Calu3 (cell line): ENCODE measurements around the gene GTPBP3. TPM values are rescaled to one million over a fixed set of nuclear protein-coding genes. Genes with fewer than 3 reads are reported as not detected.

Experiments
- BruUV-seq: library from RNA; stranded (reverse); fragments of 400-500 nt; replicated peaks from 2 replicates; lab custom pipeline; 2021; lab: Mats Ljungman, UMichigan
- CTCF ChIA-PET: fragments of 300-600 bp; sonication (Branson Sonifier 250); formaldehyde crosslinking; loops from one replicate; lab custom pipeline; 2022; ENCODE audit warnings: antibody characterized with exemption; lab: Charles Lee
- DNase-seq: peaks from one replicate; pipeline ENCODE4 v3.0.0; 2022
- H3K27ac Mint-ChIP-seq: one replicate; pipeline ENCODE4 v1.8.0; 2022; ENCODE audit warnings: mixed read lengths; ENCODE audit not compliant: unreplicated experiment
- H3K27me3 Mint-ChIP-seq: one replicate; pipeline ENCODE4 v1.8.0; 2022; ENCODE audit warnings: mixed read lengths; ENCODE audit not compliant: unreplicated experiment
- H3K36me3 Mint-ChIP-seq: one replicate; pipeline ENCODE4 v1.8.0; 2022; ENCODE audit warnings: mild to moderate bottlenecking, moderate library complexity, mixed read lengths; ENCODE audit not compliant: insufficient read depth, unreplicated experiment
- H3K4me1 Mint-ChIP-seq: one replicate; pipeline ENCODE4 v1.8.0; 2022; ENCODE audit warnings: mild to moderate bottlenecking, low read depth, mixed read lengths; ENCODE audit not compliant: unreplicated experiment
- H3K4me3 Mint-ChIP-seq: one replicate; pipeline ENCODE4 v1.8.0; 2022; ENCODE audit warnings: mild to moderate bottlenecking, low read depth, moderate library complexity, mixed read lengths; ENCODE audit not compliant: unreplicated experiment
- H3K9me3 Mint-ChIP-seq: one replicate; pipeline ENCODE4 v1.8.0; 2022; ENCODE audit warnings: low read depth, mixed read lengths; ENCODE audit not compliant: unreplicated experiment
- CTCF ChIP-seq: fragments of 200-600 bp; IDR thresholded peaks from one replicate; pipeline ENCODE4 v1.8.0; 2022; ENCODE audit warnings: antibody characterized with exemption; ENCODE audit not compliant: unreplicated experiment
- intact Hi-C: fragments of 100-400 bp; cut with micrococcal nuclease; formaldehyde crosslinking; loops from one replicate; pipeline ENCODE4 v1.10.0; 2022; ENCODE audit not compliant: unreplicated experiment
- total RNA-seq: library from RNA; stranded (reverse); gene quantifications from 2 replicates; pipeline ENCODE4 v1.2.3, GENCODE V29; 2022

GTPBP3 gene
- total RNA-seq, 1 experiment from 2014 or later = 40.9 TPM

GRCh38 chr19:17300992-17301619 is 36.2 kb upstream of the GTPBP3 start:
- DNase-seq = no peak
- no peak overlapping the region for H3K27ac Mint-ChIP-seq
- peaks cover 24% of the 10 kb centered on the region for H3K36me3 Mint-ChIP-seq
- CTCF ChIA-PET = no interaction called here
- BruUV-seq = no TSS peak
- no peaks in the 10 kb centered on the region for H3K27me3 Mint-ChIP-seq
- peaks cover 9% of the 10 kb centered on the region for H3K4me1 Mint-ChIP-seq
- no peaks in the 10 kb centered on the region for H3K9me3 Mint-ChIP-seq
- H3K4me3 Mint-ChIP-seq = no peak overlapping the region
- intact Hi-C loops = no loop called here
- TF ChIP-seq CTCF = no peak

- CTCF ChIA-PET = interaction anchor here (0.6 kb wide), 1 partner anchor 20 kb away, joined by 3 read pairs; no protein-coding TSS in a partner anchor
- Mint-ChIP-seq H3K4me3 (peak overlapping the region; percentile 58), H3K4me1 (peaks cover 11% of the 10 kb centered on the region), H3K27ac (no peak overlapping the region), H3K9me3 (no peaks in the 10 kb centered on the region), H3K27me3 (no peaks in the 10 kb centered on the region), H3K36me3 (peaks cover 28% of the 10 kb centered on the region)
- intact Hi-C loops = no loop called here
- no peak for DNase-seq
- TF ChIP-seq CTCF = no peak
- BruUV-seq = no TSS peak
Measured at GRCh38 chr19:17302391-17303166, 34.8 kb upstream of the GTPBP3 start.

GRCh38 chr19:17303167-17303939 is 34.0 kb upstream of the GTPBP3 start, which contains the start of gene ABHD8:
TSS of gene ABHD8 (minus strand) at chr19:17303425. CDS start at chr19:17301616, 1,809 bp downstream.
- H3K27me3 Mint-ChIP-seq = no peaks in the 10 kb centered on the region
- intact Hi-C loops = no loop called here
- TF ChIP-seq CTCF = peak; percentile 52
- H3K4me3 Mint-ChIP-seq = peak within 1 kb of the TSS; percentile 58
- no TSS peak for BruUV-seq
- peaks cover 28% of the 10 kb centered on the region for H3K36me3 Mint-ChIP-seq
- CTCF ChIA-PET = interaction anchor here (0.6 kb wide), 1 partner anchor 21 kb away, joined by 3 read pairs; no protein-coding TSS in a partner anchor
- no peaks in the 10 kb centered on the region for H3K9me3 Mint-ChIP-seq
- peak; percentile 94 for DNase-seq
- peaks cover 17% of the 10 kb centered on the region for H3K4me1 Mint-ChIP-seq
- no peak within 1 kb of the TSS for H3K27ac Mint-ChIP-seq

GRCh38 chr19:17303940-17304267 is 33.4 kb upstream of the GTPBP3 start:
- H3K4me1 Mint-ChIP-seq = peaks cover 17% of the 10 kb centered on the region
- H3K27me3 Mint-ChIP-seq = no peaks in the 10 kb centered on the region
- BruUV-seq = no TSS peak
- CTCF ChIA-PET = no interaction called here
- intact Hi-C loops = no loop called here
- H3K4me3 Mint-ChIP-seq = peak overlapping the region; percentile 58
- TF ChIP-seq CTCF = no peak
- H3K27ac Mint-ChIP-seq = no peak overlapping the region
- DNase-seq = no peak
- H3K36me3 Mint-ChIP-seq = peaks cover 30% of the 10 kb centered on the region
- H3K9me3 Mint-ChIP-seq = no peaks in the 10 kb centered on the region
